Sciatic nerve (tissue), 2 donors: ENCODE measurements around the gene SIK2. TPM values are rescaled to one million over a fixed set of nuclear protein-coding genes. Genes with fewer than 3 reads are reported as not detected.

ENCODE experiments used
- ATAC-seq: fragments of 200-7000 bp; cut with Tn5 transposase; one replicate; pipeline ENCODE4 v1.9.1; 2020; ENCODE audit warnings: mild to moderate bottlenecking, moderate library complexity
- DNase-seq: peaks from one replicate; pipeline ENCODE4 v3.0.0-alpha.2; 2020; ENCODE audit warnings: low spot score
- intact Hi-C: fragments of 100-400 bp; cut with DNase I; formaldehyde crosslinking; loops from one replicate; pipeline ENCODE4 v1.14.2; 2022
- total RNA-seq: library from RNA; stranded (reverse); fragmentation: NEBNext Ultra II Directional; extraction: Animal tissue kit (Norgen Biotek cat#: 25700); gene quantifications from one replicate; pipeline ENCODE4 v1.2.1, GENCODE V29; 2021
- donor health status: DM: no; HTN: no; CAD: no.
- donor health status: DM: no; HTN: no; CAD: no.

Gene SIK2
- 28.3 TPM for total RNA-seq

GRCh38 chr11:111601979-111602864 lies at the start of gene SIK2:
Gene SIK2 (plus strand): TSS chr11:111602449. CDS start chr11:111602564, 115 bp downstream.
- DNase-seq (peak; percentile 97), ATAC-seq (peak; percentile 97)
- intact Hi-C loops, result loop anchor here (5.0 kb wide), 1 partner anchor 175 kb away; no protein-coding TSS in a partner anchor

- no peak for DNase-seq
- intact Hi-C loops, result no loop called here
- no peak for ATAC-seq
These were observed 47.7 kb upstream of the SIK2 start for GRCh38 chr11:111554532-111554931.

GRCh38 chr11:111555255-111555654 lies 47.0 kb upstream of the SIK2 start:
- intact Hi-C loops, result no loop called here
- ATAC-seq (no peak), DNase-seq (no peak)

GRCh38 chr11:111557425-111558111 lies 44.7 kb upstream of the SIK2 start:
- intact Hi-C loops, result no loop called here
- ATAC-seq, result no peak

GRCh38 chr11:111559800-111560464 lies 42.3 kb upstream of the SIK2 start:
- DNase-seq (no peak), ATAC-seq (no peak)
- intact Hi-C loops, result loop anchor here (10.0 kb wide), 1 partner anchor 285 kb away; no protein-coding TSS in a partner anchor

More at GRCh38 chr11:111557425-111558111, 44.7 kb upstream of the SIK2 start:
- DNase-seq, result no peak

- DNase-seq, result no peak
- peak; percentile 37 for ATAC-seq
- intact Hi-C loops, result loop anchor here (10.0 kb wide), 1 partner anchor 284 kb away; no protein-coding TSS in a partner anchor
These were observed 41.4 kb upstream of the SIK2 start for GRCh38 chr11:111560800-111561199.

GRCh38 chr11:111561306-111561705 lies 40.9 kb upstream of the SIK2 start:
- intact Hi-C loops, result loop anchor here (10.0 kb wide), 1 partner anchor 283 kb away; no protein-coding TSS in a partner anchor
- ATAC-seq (no peak), DNase-seq (no peak)

- DNase-seq, result no peak
- intact Hi-C loops, result loop anchor here (10.0 kb wide), 1 partner anchor 283 kb away; no protein-coding TSS in a partner anchor
- no peak for ATAC-seq
These were observed 40.4 kb upstream of the SIK2 start for GRCh38 chr11:111561791-111562325.

GRCh38 chr11:111562692-111563389 lies 39.4 kb upstream of the SIK2 start:
- DNase-seq, result no peak
- no peak for ATAC-seq
- intact Hi-C loops, result loop anchor here (10.0 kb wide), 1 partner anchor 282 kb away; no protein-coding TSS in a partner anchor

- intact Hi-C loops, result loop anchor here (10.0 kb wide), 1 partner anchor 280 kb away; no protein-coding TSS in a partner anchor
- ATAC-seq (peak; percentile 61), DNase-seq (peak; percentile 81)
These were observed 37.0 kb upstream of the SIK2 start for GRCh38 chr11:111565114-111565720.

GRCh38 chr11:111566324-111566723 lies 35.9 kb upstream of the SIK2 start:
- DNase-seq (no peak), ATAC-seq (no peak)
- intact Hi-C loops, result loop anchor here (10.0 kb wide), 1 partner anchor 278 kb away; no protein-coding TSS in a partner anchor

GRCh38 chr11:111569476-111569875 lies 32.8 kb upstream of the SIK2 start:
- ATAC-seq (peak; percentile 37), DNase-seq (no peak)
- intact Hi-C loops, result loop anchor here (10.0 kb wide), 1 partner anchor 275 kb away; no protein-coding TSS in a partner anchor

GRCh38 chr11:111570796-111571195 lies 31.5 kb upstream of the SIK2 start:
- intact Hi-C loops, result no loop called here
- ATAC-seq (no peak), DNase-seq (no peak)

GRCh38 chr11:111571829-111572501 lies 30.3 kb upstream of the SIK2 start:
- intact Hi-C loops, result no loop called here
- ATAC-seq (no peak), DNase-seq (no peak)

- DNase-seq (no peak), ATAC-seq (no peak)
- intact Hi-C loops, result no loop called here
These were observed 29.7 kb upstream of the SIK2 start for GRCh38 chr11:111572581-111572980.

GRCh38 chr11:111573821-111574249 lies 28.4 kb upstream of the SIK2 start:
- ATAC-seq (peak; percentile 61), DNase-seq (no peak)
- intact Hi-C loops, result no loop called here
